GM19240 (cell line): ENCODE data around the gene MYO18B.

Experiments used
- DNase-seq: peaks from one replicate; pipeline ENCODE4 v3.0.0; 2011; ENCODE audit warnings: low spot score; ENCODE audit not compliant: insufficient read length

Gene MYO18B

DNA sequence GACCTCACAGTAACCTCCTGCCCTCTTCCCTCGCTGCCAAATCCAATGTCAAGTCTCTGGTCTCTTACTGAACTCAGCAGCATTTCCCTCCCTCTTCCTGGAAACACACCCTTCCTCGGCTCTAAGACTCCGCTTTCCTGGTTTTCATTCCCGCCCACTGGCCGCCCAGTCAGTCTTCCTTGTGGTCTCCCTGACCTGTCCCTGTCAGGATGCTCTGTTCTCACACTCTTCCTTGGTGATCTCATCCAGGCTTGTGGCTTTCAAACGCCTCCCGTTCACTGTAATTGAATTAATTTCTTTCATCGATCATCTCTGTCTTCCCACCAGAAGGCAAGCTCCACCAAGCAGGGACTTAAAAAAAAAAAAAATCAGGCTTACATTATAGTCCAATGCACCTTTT is 33.5 kb downstream of the MYO18B start:
- no peak for DNase-seq

DNA sequence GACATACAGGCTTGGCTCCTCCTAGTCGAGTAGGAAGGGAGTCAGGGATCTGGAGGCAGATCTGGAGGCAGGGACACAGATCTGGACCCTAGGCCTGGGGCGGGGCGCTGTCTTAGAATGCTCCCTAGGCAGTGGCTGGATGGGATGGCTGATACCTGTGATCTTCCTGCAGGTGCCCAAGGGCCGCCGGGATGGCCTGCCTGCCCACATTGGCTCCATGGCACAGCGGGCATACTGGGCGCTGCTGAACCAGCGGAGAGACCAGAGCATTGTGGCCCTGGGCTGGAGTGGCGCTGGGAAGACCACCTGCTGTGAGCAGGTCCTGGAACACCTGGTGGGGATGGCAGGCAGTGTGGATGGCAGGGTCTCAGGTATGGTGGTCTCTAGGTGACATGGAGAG is 35.4 kb downstream of the MYO18B start:
- DNase-seq, result no peak

GRCh38 chr22:25777870-25778269 is 35.9 kb downstream of the MYO18B start:
- no peak for DNase-seq

DNA sequence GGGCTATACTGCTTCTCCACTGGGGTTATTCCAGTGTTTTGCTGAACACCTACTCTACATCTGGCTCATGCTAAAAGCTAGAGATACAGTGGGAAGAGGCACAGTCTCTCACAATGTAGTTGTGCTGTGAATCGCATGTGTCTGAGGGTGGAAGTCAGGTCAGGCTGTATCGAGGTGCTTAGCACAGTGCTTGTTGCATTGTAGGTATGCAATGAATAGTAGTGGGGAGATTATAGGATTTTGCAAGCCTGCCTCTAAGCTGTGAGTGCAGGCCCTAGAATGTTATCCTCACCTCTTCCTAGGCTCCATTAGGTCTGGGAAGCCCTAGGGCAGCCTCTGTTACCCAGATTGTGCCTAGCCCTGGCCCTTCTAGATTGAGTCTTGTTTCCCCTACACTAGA is 37.4 kb downstream of the MYO18B start:
- no peak for DNase-seq

DNA sequence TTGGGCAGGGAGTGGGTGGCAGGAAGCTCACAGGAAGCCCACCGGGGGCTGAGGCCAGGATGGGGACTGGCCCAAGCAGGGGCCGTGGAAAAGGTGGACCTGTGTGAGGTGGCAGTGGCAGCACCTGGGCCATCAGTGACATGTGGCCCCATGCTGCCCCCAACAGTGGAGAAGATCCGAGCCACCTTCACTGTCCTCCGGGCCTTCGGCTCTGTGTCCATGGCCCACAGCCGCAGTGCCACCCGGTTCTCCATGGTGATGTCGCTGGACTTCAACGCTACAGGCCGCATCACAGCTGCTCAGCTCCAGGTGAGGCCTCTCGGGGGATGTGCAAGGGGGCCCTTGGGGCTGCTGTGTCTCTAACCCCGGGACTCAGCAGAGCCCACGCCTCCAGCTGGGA is 37.9 kb downstream of the MYO18B start:
- no peak for DNase-seq

- no peak for DNase-seq
These were observed 38.7 kb downstream of the MYO18B start for GRCh38 chr22:25780673-25781072.

GRCh38 chr22:25781801-25782200 is 39.8 kb downstream of the MYO18B start:
- DNase-seq, result no peak

- no peak for DNase-seq
These were observed 40.8 kb downstream of the MYO18B start for GRCh38 chr22:25782831-25783230.

- DNase-seq, result no peak
These were observed 41.9 kb downstream of the MYO18B start for GRCh38 chr22:25783856-25784255.

DNA sequence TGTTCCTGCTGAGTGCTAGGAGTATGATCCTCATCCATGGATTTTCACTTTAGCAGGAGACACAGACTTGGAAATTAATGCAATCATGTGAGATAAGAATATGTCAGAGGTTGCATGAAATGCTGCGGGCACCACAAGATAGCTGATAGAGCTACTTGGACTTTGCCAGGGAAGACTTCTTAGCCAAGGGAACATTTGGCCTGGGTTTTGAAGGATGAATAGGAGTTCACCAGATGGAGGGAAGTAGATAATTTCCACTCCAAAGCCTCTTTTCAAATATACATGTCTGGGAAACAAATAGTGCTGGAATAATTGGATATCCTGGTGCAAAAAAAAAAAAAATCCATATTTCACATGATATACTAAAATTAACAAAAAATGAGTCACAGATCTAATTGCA is 44.2 kb downstream of the MYO18B start:
- DNase-seq, result no peak

GRCh38 chr22:25791556-25791955 is 49.6 kb downstream of the MYO18B start:
- no peak for DNase-seq

- no peak for DNase-seq
These were observed 53.5 kb downstream of the MYO18B start for GRCh38 chr22:25795478-25795877.

DNA sequence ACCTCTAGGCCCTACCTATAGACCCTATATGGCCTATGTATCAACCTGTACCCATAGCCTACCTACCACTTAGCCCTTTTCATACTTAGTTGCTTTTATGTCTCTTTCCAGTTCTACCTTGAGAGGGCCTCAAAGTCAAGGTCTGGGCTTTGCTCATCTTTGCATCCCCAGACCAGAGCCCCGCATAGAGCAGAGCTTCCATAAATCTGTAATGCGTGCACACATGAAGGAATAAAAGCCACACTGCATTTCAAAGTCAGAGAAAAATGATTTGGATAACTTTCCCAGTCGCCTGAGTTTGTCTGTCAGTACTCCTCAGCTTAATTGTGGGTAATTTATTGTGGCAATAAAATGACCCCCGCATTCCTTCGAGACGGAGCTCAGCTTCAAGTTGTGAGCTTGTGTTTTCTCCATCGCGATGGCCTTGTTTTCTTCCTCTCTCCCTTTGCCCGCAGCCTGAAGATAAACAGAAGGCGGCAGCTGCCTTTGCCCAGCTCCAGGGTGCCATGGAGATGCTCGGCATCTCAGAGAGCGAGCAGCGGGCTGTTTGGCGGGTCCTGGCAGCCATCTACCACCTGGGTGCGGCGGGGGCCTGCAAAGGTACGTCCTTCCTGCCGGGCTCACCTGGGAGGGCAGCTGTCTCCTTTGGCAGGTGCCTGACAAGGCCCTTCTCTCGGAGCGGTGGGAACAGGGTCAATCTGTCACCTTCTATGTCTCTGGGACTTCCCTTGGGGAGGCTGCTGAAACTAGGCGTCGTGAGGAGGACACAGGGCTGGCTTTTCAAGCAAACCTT is 55.7 kb downstream of the MYO18B start:
- DNase-seq, result no peak

DNA sequence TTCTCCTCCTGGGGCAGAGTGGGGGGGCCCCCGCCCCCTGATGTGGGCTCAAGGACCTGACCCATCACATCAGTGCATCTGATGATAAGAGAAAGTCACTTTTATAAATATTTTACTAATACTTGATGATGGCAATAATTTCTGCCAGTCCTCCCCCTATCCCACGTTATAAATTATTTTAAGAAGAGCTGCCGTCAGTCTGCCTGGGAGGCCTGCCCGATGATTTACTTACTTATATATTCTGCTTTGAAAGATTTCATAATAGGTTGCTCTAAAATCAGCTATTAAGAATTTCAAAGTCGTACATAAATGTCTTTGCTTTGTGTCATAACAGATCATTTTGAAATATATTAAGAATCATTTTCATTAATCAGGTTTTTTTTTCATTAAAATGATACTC is 58.8 kb downstream of the MYO18B start:
- no peak for DNase-seq

- DNase-seq, result no peak
These were observed 60.0 kb downstream of the MYO18B start for GRCh38 chr22:25802018-25802417.

GRCh38 chr22:25804676-25805075 is 62.7 kb downstream of the MYO18B start:
- DNase-seq, result no peak

DNA sequence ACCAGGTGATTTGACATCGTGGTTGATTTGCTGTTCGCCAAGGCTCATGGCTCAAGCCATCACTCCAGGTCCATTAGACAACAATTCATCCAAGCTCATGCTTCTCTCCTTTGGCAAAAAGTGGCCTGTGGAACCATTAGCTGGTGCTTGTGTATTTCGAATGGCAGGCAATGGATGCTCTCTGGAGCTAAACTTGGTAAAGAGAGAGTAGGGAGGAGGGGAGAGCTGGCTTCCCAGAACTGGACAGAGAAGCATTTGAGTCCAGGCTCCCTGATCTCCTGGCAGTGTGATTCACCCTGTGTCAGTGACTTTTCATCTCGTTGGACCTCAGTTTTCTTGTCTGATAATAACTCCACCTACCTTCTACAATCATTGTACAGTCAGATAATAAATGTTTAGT is 64.6 kb downstream of the MYO18B start:
- DNase-seq, result no peak

DNA sequence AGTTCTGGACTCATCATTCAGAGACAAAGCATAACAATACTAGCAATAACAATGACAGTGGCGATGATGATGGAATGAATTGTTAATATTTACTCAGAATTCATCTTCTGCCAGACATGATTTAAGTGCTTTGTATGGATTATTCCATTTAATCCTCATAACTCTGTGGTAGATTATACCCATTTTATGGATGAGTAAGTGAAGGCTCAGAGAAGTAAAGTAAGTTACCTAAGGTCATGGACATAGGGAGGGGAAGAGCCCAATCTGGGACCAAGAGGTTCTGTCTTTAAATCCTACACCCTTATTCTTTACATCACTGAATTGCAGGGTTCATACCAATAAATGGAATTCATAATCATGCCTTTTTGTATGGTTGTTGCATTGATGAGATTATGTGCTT is 72.7 kb downstream of the MYO18B start:
- no peak for DNase-seq

DNA sequence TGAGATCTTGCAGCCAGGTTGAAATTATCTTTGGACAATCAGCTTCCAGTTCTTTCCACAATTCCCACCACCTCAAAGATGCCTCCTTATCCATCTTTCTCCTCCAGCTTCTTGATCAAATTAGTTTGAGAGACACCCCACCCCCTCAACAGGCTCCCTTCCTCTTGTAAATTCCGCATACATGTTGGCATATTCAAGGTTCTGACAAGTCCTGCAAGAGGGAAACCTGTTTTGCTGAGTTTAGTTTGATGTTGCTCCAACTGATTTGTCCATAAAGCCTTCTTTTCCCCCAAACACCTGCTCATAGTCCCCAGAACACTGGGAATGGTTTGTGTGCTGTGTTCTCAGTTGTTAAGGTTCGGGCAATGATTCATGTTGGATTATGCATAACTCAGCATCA is 73.6 kb downstream of the MYO18B start:
- no peak for DNase-seq

DNA sequence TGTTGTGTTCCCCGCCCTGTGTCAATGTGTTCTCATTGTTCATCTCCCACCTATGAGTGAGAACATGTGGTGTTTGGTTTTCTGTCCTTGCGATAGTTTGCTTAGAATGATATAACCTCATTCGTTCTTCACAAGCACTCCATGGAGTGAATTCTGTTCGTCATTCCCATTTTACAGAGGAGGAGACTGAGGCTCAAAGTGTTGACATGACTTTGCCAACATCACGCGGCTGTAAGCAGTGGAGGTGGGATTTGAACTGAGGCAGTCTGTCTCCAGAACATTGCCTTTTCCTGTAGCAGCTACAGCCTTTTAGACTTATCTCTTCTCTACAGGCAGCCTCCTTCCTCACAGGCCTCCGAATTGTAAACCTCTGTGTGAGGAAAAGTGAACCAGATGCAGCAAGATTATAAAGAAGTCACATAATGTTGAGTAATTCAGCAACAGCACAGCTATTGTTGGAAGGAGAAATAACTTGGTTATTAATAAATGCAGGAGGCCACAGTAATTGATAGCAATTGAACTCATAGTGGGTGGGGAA is 74.6 kb downstream of the MYO18B start:
- DNase-seq, result no peak

- no peak for DNase-seq
These were observed 75.3 kb downstream of the MYO18B start for GRCh38 chr22:25817092-25817943.

DNA sequence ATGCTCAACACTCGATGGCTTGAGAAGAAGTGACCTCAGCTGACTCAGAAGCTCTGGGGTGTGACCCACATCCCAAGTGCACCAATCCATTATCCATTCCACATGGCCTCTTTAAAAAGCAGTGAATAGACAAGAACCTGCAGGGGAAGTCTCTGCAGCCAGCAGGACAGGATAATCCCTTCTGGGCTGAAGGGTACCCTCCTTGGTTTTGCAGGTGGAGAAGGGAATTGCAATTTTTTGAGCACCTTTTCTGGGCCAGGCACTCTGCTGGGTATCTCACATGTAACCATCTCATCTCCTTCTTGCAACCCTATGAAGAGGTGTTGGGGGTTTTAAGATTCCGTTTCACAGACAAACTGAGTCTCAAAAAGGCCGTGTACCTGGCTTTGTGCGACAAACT is 76.6 kb downstream of the MYO18B start:
- DNase-seq, result no peak
